Right ventricle myocardium inferior (tissue), 1 donor: Measurements from ENCODE around the gene DNAJB11. TPM values are rescaled to one million over a fixed set of nuclear protein-coding genes. Genes with fewer than 3 reads are reported as not detected.
A peak's percentile ranks its signal among the peaks of the same experiment; 100 is the strongest.

Source experiments
- ATAC-seq: fragments of 200-7000 bp; cut with Tn5 transposase; one replicate; pipeline ENCODE4 v1.9.1; 2020; ENCODE audit warnings: mild to moderate bottlenecking, moderate library complexity
- DNase-seq: peaks from one replicate; pipeline ENCODE4 v3.0.0; 2021; ENCODE audit errors: missing footprints
- intact Hi-C: fragments of 100-400 bp; cut with DNase I; formaldehyde crosslinking; loops from one replicate; pipeline ENCODE4 v1.11.0; 2022
- total RNA-seq: library from RNA; stranded (reverse); fragmentation: NEBNext Ultra II Directional; extraction: Animal tissue kit (Norgen Biotek cat#: 25700); gene quantifications from one replicate; pipeline ENCODE4 v1.2.1, GENCODE V29; 2021
- donor health status: DM: no; HTN: yes; CAD: no; lungs with severe emphysema.

Gene DNAJB11
- total RNA-seq, 1 donor from 2014 or later: 26.5 TPM

GRCh38 chr3:186589856-186590579 is 19.5 kb downstream of the DNAJB11 start:
- ATAC-seq: no peak
- DNase-seq: no peak
- intact Hi-C loops: no loop called here

GRCh38 chr3:186590580-186591295 is 20.2 kb downstream of the DNAJB11 start:
- ATAC-seq (no peak), DNase-seq (no peak)
- intact Hi-C loops: no loop called here

DNA sequence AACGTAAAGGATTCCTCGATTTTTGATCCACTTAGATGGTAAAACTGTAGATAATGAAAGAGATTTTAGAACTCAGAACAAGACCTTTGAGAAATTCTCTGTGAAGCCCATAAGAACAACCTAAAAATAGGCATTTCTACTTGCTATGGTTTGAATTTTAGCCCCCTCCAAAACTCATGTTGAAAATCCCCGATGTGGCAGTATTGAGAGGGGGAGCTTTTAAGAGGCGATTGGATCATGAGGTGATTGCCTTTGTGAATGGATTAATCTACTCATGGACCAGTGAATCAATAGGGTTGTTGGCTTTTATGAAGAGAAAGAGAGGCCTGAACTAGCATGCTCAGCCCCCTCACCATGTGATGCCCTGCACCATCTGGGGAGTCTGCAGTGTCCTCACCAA is 22.2 kb downstream of the DNAJB11 start:
- ATAC-seq (no peak), DNase-seq (no peak)
- intact Hi-C loops: no loop called here

GRCh38 chr3:186593862-186594261 is 23.3 kb downstream of the DNAJB11 start:
- no peak for DNase-seq
- intact Hi-C loops: no loop called here
- ATAC-seq: no peak

DNA sequence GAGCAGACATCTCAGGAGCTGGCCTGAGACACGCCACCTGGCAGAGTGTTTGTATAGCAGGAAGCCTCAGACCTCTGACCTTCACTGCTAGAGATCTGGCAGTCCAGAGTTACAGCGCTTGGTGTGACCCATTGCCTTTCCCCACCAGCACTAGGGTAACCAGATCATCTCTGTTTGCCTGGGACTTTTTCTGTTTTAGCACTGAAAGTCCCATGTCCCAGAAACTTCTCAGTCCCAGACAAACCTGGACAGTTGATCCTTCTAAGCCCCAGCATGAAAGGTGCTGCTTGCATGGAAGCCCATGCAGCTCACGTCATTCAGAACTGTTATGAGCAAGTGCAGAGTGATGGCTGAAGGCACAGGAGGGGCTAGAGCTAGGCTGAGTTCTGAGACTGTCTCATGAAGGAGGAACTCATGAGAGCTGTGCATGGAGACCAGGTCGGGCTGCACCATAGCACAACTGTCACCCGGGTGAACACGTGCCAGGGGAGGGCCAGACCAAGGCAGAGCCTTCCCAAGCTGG is 24.1 kb downstream of the DNAJB11 start:
- DNase-seq: no peak
- intact Hi-C loops: no loop called here
- no peak for ATAC-seq

DNA sequence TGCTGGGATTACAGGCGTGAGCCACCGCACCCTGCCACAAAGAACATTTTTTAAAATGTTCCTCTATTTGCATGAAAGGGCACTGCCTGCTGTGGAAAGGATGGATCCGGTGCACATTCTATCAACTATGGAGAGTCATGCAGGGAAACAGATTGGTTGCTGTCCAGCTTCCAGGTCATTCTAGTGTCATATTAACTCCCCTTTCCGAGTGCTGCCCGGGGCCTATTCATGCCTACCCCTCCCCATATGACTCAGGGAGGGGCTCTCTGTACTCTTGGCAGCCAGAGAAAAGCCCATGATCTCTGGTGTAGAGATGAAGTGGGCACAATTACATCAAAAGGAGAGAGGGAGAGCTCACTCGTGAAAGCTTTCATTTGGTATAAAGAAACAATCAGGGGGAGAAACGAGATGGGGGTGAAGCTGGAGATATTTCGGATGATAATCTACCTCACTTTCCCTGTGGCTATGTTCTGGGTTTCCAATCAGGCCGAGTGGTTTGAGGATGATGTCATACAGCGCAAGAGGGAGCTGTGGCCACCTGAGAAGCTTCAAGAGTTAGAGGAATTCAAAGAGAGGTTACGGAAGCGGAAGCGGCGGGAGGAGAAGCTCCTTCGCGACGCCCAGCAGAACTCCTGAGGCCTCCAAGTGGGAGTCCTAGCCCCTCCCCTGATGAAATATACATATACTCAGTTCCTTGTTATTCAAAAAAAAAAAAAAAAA is 26.2 kb downstream of the DNAJB11 start:
- no peak for ATAC-seq
- intact Hi-C loops: no loop called here
- no peak for DNase-seq

DNA sequence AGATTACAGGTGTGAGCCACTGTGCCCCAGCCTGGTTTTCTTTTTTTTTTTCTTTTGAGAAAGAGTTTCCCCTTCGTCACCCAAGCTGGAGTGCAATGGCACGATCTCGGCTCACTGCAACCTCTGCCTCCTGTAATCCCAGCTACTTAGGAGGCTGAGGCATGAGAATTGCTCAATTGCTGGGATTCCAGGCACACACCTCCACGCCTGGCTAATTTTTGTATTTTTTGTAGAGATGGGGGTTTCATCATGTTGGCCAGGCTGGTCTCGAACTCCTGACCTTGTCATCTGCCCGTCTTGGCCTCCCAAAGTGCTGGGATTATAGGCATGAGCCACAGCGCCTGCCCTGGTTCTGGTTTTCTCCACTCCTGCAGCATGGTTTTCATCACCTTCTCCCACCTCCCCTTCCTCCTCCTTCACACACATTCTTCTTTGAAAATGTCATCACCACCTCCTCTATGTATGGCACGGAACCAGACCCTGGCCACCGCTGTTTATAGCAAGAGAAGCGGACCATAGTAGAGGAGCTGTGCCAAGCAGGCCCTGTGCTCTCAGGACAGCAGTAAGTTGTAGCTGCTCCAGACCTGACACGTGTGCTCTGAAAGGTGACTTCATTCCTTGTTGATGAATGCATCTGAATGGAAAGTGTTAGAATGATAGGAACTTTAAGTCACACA is 27.7 kb downstream of the DNAJB11 start:
- intact Hi-C loops: no loop called here
- DNase-seq: peak; percentile 84

GRCh38 chr3:186598794-186599141 is 28.2 kb downstream of the DNAJB11 start:
- ATAC-seq (no peak), DNase-seq (no peak)
- intact Hi-C loops: no loop called here

More for the DNA sequence above, 27.7 kb downstream of the DNAJB11 start:
- peak; percentile 96 for ATAC-seq

- intact Hi-C loops: no loop called here
- DNase-seq (no peak), ATAC-seq (no peak)
Observed at GRCh38 chr3:186599142-186599784, 28.7 kb downstream of the DNAJB11 start.

GRCh38 chr3:186599785-186600166 is 29.3 kb downstream of the DNAJB11 start:
- no peak for ATAC-seq
- no peak for DNase-seq
- intact Hi-C loops: no loop called here

DNA sequence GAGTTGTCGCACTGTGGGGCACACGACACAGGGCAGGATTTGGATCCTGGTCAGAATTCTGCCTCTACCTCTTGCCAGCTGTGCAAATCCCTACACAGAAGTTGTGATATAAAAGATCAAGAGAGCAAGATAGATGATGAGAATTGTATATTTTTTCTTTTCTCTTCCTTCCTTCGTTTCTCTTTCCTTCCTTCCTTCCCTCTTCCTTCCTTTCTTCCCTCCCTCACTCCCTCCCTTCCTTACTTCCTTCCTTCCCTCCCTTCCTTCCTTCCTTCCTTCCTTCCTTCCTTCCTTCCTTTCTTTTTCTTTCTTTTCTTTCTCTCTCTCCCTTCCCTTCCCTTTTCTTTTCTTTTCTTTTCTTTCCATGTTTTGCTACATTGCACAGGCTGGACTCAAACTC is 30.4 kb downstream of the DNAJB11 start:
- ATAC-seq (no peak), DNase-seq (no peak)
- intact Hi-C loops: no loop called here

GRCh38 chr3:186603159-186603558 is 32.6 kb downstream of the DNAJB11 start:
- DNase-seq (no peak), ATAC-seq (no peak)
- intact Hi-C loops: no loop called here

GRCh38 chr3:186605078-186605477 is 34.6 kb downstream of the DNAJB11 start:
- intact Hi-C loops: no loop called here
- ATAC-seq (no peak), DNase-seq (no peak)

DNA sequence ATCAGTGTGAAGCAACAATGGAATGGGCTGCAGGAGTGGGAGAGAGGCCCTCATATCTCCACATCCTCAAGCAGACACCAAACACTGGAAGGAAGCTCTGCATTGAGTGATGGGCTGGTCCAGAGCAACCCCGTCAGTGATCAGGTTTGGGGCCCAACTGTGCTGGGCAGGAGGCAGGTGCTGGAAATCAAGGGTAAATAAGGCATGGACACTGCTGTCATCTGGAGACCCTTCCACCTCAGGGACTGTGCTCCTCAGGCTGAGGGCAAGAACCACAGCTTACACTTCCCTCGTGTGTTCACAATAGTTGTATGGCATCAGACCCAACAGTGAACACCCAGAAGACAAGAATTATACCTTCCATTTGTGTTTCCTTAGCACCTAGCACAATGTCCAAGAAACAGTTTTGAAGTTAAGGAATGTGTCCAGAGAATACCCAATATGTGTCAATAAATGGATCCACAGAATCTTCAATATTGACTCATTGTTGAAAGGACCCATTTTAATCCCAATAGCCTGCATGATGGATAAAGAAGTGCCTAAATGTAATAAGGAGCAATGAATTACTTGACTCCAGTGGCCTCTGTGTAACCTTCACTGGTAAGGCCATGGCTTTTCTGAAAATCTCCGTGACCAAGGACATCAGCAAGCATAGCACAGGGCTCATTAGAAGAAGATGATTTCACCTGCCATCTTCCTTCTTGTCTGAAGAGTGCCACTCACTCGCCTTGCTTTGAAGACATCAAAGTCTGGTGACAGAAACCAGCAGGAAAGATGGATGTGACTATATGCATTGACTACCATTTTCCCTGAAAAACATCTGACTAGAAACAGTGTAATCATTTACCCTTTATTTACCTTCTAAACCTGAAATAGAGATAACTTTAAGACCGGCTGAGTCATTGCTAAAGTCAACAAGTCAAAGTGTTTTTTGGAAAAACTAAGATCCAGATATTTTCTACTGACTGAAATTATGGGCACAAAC is 35.3 kb downstream of the DNAJB11 start:
- no peak for DNase-seq
- no peak for ATAC-seq
- intact Hi-C loops: no loop called here

DNA sequence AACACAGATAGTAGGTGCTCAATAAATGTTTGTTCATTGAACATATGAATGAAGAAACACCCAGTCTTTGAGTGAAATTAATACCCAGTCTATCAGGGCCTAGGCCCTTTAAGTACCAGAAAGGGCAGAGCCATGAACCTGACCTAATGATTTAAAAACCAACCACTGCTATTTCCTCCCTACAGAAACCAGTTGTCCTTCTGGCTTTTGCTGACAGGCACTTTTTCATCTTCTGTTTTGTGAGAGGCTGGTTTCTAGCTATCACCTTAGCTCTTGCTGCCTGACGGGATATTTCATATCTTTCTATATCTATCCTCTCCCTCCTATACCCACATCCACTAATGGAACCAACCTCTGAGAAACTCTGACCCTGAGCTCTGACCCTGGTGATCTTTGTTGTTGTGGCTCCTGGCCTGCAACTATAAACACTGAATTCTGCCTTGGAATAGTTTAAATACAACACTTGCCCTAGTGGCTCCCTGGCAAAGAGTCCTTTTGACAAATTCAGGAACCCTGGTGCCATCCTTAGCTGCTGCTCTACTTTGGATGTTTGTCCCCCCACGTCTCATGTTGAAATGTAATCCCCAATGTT is 38.2 kb downstream of the DNAJB11 start:
- ATAC-seq: no peak
- no peak for DNase-seq
- intact Hi-C loops: no loop called here

GRCh38 chr3:186609247-186609868 is 38.8 kb downstream of the DNAJB11 start:
- intact Hi-C loops: no loop called here
- DNase-seq: no peak
- ATAC-seq: no peak

GRCh38 chr3:186612065-186612464 is 41.5 kb downstream of the DNAJB11 start:
- ATAC-seq (no peak), DNase-seq (no peak)
- intact Hi-C loops: no loop called here
